ENCODE measurements around the gene TPK1.

DNA sequence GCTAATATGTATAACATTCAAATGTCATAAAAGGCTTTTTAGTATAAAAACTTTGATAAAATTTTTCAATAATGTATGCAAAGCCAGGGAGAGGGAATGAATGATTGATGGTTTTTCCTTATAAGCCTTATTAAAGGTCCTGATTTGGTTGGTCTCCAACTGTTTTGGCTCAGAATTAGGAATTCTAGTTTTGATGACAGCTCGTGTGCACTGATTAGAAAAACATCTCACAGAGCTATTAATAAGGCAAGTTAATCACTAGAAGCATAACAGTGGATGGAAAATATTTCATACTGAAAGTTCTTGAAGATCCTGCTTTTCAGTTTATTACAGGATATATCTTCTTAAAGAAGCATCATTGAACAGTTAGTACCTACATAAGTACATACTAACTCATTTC, 317.5 kb downstream of the TPK1 start:
- TF ChIP-seq, protein P1, sequence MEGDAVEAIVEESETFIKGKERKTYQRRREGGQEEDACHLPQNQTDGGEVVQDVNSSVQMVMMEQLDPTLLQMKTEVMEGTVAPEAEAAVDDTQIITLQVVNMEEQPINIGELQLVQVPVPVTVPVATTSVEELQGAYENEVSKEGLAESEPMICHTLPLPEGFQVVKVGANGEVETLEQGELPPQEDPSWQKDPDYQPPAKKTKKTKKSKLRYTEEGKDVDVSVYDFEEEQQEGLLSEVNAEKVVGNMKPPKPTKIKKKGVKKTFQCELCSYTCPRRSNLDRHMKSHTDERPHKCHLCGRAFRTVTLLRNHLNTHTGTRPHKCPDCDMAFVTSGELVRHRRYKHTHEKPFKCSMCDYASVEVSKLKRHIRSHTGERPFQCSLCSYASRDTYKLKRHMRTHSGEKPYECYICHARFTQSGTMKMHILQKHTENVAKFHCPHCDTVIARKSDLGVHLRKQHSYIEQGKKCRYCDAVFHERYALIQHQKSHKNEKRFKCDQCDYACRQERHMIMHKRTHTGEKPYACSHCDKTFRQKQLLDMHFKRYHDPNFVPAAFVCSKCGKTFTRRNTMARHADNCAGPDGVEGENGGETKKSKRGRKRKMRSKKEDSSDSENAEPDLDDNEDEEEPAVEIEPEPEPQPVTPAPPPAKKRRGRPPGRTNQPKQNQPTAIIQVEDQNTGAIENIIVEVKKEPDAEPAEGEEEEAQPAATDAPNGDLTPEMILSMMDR (IDR thresholded peaks at IDR 0.05): no peak
- TF ChIP-seq POLR2AphosphoS5 (IDR thresholded peaks at IDR 0.05; ENCODE audit: low read depth, low read length): no peak
- TF ChIP-seq, protein P2, sequence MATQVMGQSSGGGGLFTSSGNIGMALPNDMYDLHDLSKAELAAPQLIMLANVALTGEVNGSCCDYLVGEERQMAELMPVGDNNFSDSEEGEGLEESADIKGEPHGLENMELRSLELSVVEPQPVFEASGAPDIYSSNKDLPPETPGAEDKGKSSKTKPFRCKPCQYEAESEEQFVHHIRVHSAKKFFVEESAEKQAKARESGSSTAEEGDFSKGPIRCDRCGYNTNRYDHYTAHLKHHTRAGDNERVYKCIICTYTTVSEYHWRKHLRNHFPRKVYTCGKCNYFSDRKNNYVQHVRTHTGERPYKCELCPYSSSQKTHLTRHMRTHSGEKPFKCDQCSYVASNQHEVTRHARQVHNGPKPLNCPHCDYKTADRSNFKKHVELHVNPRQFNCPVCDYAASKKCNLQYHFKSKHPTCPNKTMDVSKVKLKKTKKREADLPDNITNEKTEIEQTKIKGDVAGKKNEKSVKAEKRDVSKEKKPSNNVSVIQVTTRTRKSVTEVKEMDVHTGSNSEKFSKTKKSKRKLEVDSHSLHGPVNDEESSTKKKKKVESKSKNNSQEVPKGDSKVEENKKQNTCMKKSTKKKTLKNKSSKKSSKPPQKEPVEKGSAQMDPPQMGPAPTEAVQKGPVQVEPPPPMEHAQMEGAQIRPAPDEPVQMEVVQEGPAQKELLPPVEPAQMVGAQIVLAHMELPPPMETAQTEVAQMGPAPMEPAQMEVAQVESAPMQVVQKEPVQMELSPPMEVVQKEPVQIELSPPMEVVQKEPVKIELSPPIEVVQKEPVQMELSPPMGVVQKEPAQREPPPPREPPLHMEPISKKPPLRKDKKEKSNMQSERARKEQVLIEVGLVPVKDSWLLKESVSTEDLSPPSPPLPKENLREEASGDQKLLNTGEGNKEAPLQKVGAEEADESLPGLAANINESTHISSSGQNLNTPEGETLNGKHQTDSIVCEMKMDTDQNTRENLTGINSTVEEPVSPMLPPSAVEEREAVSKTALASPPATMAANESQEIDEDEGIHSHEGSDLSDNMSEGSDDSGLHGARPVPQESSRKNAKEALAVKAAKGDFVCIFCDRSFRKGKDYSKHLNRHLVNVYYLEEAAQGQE (IDR thresholded peaks at IDR 0.05; ENCODE audit: insufficient read depth in 1 of 2, low read depth in 2 of 2, low read length in 1 of 2): no peak
- no peak for TF ChIP-seq TCF7L2 (IDR thresholded peaks at IDR 0.05; ENCODE audit: low read depth, low read length)

Measured in Panc1 (cell line).